ENCODE measurements around the gene EML2. TPM values are rescaled to one million over a fixed set of nuclear protein-coding genes. Genes with fewer than 3 reads are reported as not detected.

The EML2 gene
- total and polyA plus RNA-seq, 2 of the 8 experiments (the other 6 are each of a cell fraction or from before 2014, with no cell fraction given), result 28.8 to 29.4 TPM

DNA sequence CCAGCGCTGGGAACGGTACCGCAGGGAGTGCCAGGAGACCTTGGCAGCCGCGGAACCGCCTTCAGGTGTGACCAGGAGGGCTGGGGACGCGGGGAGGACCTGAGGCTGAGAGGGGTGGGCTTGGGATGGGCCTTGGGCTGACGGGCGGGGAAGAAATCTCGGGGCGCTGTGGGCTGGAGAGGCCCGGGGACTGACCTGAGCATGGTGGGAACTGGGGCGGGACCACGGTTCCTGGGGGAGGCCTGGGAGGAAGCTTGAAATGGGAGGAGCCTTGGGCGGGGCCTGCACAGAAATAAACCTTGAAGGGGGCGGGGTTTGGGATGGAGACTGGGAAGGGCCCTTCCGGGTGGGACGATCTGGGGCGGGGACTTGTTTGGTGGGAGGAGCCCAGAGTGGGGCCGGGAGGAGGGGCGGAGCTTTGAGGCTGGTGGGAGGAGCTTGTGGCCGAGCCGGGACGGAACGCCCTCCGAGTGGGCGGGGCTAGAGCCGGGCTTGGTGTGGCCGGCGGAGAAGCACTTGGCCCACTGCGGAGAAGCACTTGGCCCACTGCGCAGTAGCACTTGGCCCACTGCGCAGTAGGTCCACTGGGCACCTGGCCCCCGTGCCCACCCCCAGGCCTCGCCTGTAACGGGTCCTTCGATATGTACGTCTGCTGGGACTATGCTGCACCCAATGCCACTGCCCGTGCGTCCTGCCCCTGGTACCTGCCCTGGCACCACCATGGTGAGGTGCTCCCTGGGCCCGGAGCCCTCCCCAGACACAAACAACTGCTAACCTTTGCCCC is 31.7 kb upstream of the EML2 start (continued):
- TF ChIP-seq, protein P1, sequence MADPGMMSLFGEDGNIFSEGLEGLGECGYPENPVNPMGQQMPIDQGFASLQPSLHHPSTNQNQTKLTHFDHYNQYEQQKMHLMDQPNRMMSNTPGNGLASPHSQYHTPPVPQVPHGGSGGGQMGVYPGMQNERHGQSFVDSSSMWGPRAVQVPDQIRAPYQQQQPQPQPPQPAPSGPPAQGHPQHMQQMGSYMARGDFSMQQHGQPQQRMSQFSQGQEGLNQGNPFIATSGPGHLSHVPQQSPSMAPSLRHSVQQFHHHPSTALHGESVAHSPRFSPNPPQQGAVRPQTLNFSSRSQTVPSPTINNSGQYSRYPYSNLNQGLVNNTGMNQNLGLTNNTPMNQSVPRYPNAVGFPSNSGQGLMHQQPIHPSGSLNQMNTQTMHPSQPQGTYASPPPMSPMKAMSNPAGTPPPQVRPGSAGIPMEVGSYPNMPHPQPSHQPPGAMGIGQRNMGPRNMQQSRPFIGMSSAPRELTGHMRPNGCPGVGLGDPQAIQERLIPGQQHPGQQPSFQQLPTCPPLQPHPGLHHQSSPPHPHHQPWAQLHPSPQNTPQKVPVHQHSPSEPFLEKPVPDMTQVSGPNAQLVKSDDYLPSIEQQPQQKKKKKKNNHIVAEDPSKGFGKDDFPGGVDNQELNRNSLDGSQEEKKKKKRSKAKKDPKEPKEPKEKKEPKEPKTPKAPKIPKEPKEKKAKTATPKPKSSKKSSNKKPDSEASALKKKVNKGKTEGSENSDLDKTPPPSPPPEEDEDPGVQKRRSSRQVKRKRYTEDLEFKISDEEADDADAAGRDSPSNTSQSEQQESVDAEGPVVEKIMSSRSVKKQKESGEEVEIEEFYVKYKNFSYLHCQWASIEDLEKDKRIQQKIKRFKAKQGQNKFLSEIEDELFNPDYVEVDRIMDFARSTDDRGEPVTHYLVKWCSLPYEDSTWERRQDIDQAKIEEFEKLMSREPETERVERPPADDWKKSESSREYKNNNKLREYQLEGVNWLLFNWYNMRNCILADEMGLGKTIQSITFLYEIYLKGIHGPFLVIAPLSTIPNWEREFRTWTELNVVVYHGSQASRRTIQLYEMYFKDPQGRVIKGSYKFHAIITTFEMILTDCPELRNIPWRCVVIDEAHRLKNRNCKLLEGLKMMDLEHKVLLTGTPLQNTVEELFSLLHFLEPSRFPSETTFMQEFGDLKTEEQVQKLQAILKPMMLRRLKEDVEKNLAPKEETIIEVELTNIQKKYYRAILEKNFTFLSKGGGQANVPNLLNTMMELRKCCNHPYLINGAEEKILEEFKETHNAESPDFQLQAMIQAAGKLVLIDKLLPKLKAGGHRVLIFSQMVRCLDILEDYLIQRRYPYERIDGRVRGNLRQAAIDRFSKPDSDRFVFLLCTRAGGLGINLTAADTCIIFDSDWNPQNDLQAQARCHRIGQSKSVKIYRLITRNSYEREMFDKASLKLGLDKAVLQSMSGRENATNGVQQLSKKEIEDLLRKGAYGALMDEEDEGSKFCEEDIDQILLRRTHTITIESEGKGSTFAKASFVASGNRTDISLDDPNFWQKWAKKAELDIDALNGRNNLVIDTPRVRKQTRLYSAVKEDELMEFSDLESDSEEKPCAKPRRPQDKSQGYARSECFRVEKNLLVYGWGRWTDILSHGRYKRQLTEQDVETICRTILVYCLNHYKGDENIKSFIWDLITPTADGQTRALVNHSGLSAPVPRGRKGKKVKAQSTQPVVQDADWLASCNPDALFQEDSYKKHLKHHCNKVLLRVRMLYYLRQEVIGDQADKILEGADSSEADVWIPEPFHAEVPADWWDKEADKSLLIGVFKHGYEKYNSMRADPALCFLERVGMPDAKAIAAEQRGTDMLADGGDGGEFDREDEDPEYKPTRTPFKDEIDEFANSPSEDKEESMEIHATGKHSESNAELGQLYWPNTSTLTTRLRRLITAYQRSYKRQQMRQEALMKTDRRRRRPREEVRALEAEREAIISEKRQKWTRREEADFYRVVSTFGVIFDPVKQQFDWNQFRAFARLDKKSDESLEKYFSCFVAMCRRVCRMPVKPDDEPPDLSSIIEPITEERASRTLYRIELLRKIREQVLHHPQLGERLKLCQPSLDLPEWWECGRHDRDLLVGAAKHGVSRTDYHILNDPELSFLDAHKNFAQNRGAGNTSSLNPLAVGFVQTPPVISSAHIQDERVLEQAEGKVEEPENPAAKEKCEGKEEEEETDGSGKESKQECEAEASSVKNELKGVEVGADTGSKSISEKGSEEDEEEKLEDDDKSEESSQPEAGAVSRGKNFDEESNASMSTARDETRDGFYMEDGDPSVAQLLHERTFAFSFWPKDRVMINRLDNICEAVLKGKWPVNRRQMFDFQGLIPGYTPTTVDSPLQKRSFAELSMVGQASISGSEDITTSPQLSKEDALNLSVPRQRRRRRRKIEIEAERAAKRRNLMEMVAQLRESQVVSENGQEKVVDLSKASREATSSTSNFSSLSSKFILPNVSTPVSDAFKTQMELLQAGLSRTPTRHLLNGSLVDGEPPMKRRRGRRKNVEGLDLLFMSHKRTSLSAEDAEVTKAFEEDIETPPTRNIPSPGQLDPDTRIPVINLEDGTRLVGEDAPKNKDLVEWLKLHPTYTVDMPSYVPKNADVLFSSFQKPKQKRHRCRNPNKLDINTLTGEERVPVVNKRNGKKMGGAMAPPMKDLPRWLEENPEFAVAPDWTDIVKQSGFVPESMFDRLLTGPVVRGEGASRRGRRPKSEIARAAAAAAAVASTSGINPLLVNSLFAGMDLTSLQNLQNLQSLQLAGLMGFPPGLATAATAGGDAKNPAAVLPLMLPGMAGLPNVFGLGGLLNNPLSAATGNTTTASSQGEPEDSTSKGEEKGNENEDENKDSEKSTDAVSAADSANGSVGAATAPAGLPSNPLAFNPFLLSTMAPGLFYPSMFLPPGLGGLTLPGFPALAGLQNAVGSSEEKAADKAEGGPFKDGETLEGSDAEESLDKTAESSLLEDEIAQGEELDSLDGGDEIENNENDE (IDR thresholded peaks at IDR 0.05; ENCODE audit: insufficient replicate concordance, low read length), result no peak
- TF ChIP-seq EP300 (IDR thresholded peaks at IDR 0.05; ENCODE audit: borderline replicate concordance in 1 of 2, low read depth in 2 of 2, low read length in 2 of 2) (no peak), NRF1 (IDR thresholded peaks at IDR 0.05; ENCODE audit: low read depth, low read length) (no peak)

Measured in H1 (cell line).